Glomerular visceral epithelial cell (primary cell): Measurements from ENCODE around the gene CABLES1.
A peak's percentile ranks its signal among the peaks of the same experiment; 100 is the strongest.
"Not testable (repeated sequence)": the region's sequence is repeated elsewhere in the genome, so short reads cannot be mapped to it uniquely, and the experiment has no call there.

ENCODE experiments used
- DNase-seq: peaks from one replicate; pipeline ENCODE4 v3.0.0-alpha.2; 2016; ENCODE audit errors: extremely low spot score

The CABLES1 gene

GRCh38 chr18:23241833-23242496 is 106.7 kb downstream of the CABLES1 start:
- not testable (repeated sequence) for DNase-seq

GRCh38 chr18:23243178-23243577 is 107.9 kb downstream of the CABLES1 start:
- no peak for DNase-seq

DNA sequence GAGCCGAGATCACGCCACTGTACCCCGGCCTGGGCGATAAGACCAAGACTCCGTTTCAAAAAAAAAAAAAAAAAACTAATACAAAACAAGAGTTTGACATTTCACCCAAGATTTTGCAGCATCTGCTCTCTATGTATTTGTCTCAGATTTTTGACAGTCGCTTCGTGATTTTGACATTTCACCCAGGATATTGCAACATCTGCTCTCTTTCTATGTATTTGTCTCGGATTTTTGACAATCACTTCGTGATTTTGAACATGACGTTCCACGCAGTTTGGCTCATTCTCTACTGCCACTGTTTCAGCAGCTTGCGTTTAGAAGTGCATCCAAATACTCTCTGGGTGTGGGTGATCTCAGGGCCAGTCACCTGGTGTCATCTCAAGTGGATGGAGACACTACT is 108.5 kb downstream of the CABLES1 start:
- DNase-seq, result no peak

DNA sequence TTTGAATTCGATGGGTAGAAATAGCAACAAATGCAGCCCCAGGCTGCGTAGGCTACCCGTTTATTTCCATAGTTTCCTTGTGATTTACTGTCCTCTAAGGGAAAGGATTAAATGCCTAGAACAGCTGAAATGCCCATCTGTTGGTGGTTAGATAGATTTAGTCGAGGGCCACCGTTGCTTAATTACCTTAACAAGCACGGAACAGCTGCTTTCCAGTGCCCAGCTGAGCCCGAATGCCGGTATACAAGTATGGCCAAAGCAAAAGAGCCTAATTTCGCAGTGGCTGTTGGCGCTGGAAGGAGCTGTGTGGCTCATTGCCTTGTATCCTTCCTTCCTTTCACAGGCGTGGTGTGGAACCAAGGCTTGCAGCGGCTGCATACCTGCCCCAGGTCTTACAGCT is 109.1 kb downstream of the CABLES1 start:
- no peak for DNase-seq

GRCh38 chr18:23245461-23245860 is 110.2 kb downstream of the CABLES1 start:
- no peak for DNase-seq

GRCh38 chr18:23247331-23247730 is 112.0 kb downstream of the CABLES1 start:
- DNase-seq, result no peak

- DNase-seq, result no peak
Observed at GRCh38 chr18:23247896-23248295, 112.6 kb downstream of the CABLES1 start.

DNA sequence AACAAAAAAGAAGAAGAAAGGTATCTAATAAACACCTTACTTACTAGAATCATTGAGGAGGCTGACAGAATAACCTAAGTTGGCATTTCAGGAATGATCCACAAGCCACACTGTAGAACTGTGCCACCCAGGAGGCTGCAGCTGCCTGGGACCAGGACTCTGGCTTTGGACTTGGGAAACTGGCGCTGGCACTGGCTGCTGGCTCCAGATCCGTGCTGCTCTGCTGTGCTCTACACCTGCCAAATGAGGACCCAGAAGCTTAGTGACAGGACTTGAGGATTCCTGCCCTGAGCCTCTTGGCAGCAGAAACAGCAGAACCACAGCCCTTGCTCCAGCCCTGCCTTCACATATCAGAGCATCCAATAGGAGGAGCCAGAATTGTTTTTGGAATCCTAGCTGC is 113.5 kb downstream of the CABLES1 start:
- DNase-seq, result no peak

- no peak for DNase-seq
Observed at GRCh38 chr18:23249348-23249747, 114.1 kb downstream of the CABLES1 start.

DNA sequence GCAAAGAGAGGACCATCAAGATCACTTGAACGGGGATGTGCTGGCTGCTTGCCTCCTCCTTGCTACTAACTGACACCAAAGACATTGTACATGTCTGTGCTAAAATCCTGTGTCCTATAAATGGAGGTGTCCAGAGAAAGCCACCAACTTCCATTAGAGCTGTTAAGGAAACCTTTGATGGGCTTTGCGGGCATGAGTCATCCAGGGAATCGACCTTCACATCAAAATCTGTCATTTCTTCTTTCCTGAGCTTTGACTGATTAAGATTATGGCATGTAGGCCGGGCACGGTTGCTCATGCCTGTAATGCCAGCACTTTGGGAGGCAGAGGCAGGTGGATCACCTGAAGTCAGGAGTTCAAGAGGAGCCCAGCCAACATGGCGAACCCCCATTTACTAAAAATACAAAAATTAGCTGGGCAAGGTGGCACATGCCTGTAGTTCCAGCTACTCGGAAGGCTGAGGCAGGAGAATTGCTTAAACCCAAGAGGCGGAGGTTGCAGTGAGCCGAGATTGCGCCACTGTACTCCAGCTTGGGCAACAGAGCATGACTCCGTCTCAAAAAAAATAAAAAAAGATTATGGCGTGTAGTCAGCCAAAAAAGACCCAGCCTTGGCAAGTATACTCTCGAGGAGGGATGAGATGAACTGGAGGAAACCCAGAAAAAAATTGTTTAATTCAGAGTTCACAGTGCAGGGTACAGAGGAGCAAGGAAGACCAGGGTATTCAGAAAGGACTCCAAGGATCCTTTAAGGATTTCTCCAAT is 115.8 kb downstream of the CABLES1 start:
- DNase-seq, result no peak

GRCh38 chr18:23253630-23254029 is 118.3 kb downstream of the CABLES1 start:
- no peak for DNase-seq

GRCh38 chr18:23257137-23257536 is 121.9 kb downstream of the CABLES1 start:
- DNase-seq, result no peak

GRCh38 chr18:23257686-23258565 is 122.6 kb downstream of the CABLES1 start:
- peak; percentile 65 for DNase-seq

GRCh38 chr18:23258566-23259469 is 123.5 kb downstream of the CABLES1 start:
- DNase-seq, result no peak

DNA sequence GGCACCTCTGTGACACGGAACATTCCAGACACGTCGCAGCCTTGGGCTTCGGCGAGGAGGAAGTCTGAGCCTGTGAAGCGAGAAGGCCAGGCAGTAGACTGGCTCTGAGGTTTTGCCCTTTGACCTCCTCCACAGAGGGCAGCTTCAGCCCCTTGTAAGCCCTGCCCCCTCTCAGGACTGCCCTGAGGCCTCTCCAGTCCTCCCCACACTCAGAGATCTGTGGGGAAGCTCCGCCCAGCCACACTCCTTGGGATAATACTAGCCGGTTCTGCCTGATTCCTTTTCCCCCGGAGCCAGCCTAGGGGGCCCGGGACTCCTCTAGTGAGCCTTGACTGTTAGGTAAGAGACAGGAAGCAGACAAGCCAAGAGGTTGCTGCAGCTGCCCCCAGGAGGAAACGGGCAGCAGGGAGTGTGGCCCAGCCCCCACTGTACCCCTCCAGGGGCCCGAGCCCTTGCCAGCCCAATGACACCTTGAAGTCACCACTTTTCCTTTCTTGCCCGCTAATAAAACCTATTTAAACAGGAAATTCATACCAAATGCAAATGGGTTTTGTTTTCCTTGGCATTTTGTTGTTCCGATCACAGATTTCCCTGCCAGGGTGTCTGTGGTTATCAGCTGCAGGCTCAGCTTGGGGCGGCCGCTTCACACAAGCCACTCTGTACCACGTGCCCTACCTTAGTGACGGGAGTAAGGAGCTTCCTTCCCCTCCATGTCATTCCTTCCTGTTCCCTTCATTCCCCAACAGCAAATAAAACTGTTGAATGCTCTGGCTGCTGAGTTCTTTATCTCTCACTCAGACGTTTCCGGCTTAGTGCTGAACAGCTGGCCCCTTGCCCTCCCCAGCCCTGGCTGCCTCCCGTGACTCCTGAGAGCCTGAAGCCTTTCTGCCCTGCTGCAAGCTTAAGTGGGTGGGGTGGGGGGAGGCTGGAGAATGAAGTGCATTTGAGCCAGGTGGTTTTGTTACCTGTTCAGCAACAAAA is 124.7 kb downstream of the CABLES1 start:
- peak; percentile 81 for DNase-seq

DNA sequence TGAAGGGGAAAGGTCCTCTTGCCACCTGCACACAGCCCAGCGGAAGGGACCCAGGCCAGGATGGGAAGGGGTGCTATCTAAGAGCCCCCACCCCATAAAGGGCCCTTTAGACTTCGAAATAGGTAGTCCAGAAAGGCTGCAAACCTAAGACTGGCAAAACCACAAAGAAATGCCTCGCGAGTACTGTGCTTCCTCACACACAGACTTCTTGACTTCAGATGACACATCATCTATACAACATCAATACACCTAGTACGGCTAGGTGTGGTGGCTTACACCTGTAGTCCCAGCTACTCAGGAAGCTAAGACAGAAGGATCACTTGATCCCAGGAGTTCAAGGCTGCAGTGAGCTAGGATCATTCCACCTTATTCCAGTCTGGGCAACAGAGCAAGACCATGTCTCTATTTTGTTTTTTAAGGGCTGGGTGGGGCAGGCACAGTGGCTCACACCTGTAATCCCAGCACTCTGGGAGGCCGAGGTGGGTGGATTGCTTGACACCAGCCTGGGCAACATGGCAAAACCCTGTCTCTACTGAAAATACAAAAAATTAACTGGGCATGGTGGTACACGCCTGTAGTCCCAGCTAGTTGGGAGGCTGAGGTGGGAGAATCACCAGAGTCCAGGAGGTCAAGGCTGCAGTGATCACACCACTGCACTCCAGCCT is 125.8 kb downstream of the CABLES1 start:
- DNase-seq, result no peak

- no peak for DNase-seq
Observed at GRCh38 chr18:23263551-23264235, 128.4 kb downstream of the CABLES1 start.

DNA sequence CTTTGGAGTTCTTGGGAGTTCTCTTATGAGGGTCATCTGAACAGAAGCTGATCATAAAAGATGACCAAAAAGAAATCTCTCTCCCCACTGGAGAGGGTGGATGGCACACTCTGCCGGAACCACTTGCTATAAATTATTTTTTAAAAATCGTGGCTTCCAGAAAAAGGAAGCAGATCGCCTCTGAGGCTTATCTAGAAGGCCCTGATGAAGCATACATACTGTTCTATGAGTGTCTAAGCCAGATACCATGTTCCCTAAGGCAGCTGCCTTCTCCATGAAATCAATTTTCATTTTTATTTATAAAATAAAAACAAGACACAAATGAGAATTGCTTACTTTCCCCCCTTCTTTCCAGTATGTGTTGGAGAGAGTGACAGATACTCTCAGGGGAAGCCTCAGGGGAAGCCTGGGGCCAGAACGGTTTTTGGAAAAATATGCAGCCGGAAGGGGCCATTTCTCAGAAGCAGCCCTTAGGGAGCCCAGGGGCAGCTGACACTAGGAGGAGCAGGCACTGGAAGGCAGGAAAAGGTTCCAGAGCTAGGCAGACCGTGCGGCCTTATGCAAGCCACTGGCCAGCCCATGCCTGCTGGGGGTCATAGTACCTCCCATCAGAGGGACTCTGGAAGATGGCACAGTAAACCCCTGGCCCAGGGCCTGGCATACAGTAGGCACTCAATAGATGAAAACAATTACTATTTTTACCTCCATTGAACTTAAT is 130.6 kb downstream of the CABLES1 start:
- no peak for DNase-seq
